Neural progenitor cell (in vitro differentiated cells): ENCODE results near the gene BAG5. TPM values are rescaled to one million over a fixed set of nuclear protein-coding genes. Genes with fewer than 3 reads are reported as not detected.

ENCODE experiments used
- DNase-seq: peaks from one replicate; pipeline ENCODE4 v3.0.0-alpha.2; 2016; ENCODE audit warnings: low spot score
- H2AFZ ChIP-seq: fragments of 200-600 bp; sonication (generic); replicated peaks from 2 replicates; pipeline ENCODE4 v1.6.1; 2016; ENCODE audit warnings: antibody characterized with exemption
- H3F3A ChIP-seq: fragments of 200-600 bp; sonication (generic); 2 replicates; pipeline ENCODE4 v1.6.1; 2016; ENCODE audit warnings: antibody characterized with exemption, low read depth
- H3K27ac ChIP-seq: fragments of 200-600 bp; sonication (generic); 2 replicates; pipeline ENCODE4 v1.5.1; 2016; ENCODE audit warnings: mild to moderate bottlenecking
- H3K27me3 ChIP-seq: fragments of 200-600 bp; sonication (generic); 2 replicates; pipeline ENCODE4 v1.6.1; 2016; ENCODE audit warnings: mild to moderate bottlenecking, moderate library complexity
- H3K36me3 ChIP-seq: fragments of 200-600 bp; sonication (generic); 2 replicates; pipeline ENCODE4 v1.5.1; 2016
- H3K4me1 ChIP-seq: fragments of 200-600 bp; sonication (generic); 2 replicates; pipeline ENCODE4 v1.6.1; 2016; ENCODE audit warnings: mixed run types
- H3K4me2 ChIP-seq: fragments of 200-600 bp; sonication (generic); 2 replicates; pipeline ENCODE4 v1.6.1; 2016
- H3K4me3 ChIP-seq: fragments of 200-600 bp; sonication (generic); 2 replicates; pipeline ENCODE4 v1.5.1; 2016
- H3K79me2 ChIP-seq: fragments of 200-600 bp; sonication (generic); 2 replicates; pipeline ENCODE4 v1.6.1; 2016; ENCODE audit warnings: low read depth
- H3K9ac ChIP-seq: fragments of 200-600 bp; sonication (generic); 2 replicates; pipeline ENCODE4 v1.6.1; 2016
- H3K9me3 ChIP-seq: fragments of 200-600 bp; sonication (generic); 2 replicates; pipeline ENCODE4 v1.5.1; 2016; ENCODE audit warnings: low read depth
- H4K20me1 ChIP-seq: fragments of 200-600 bp; sonication (generic); 2 replicates; pipeline ENCODE4 v1.6.1; 2016; ENCODE audit warnings: low read depth
- H3K27ac Mint-ChIP-seq: 3 replicates; pipeline ENCODE4 v1.8.0; 2021; ENCODE audit warnings: mixed read lengths
- H3K27me3 Mint-ChIP-seq: 2 replicates; pipeline ENCODE4 v1.8.0; 2022; ENCODE audit warnings: low read depth, mild to moderate bottlenecking, inconsistent platforms, moderate library complexity, mixed read lengths; ENCODE audit not compliant: insufficient read depth
- H3K36me3 Mint-ChIP-seq: 3 replicates; pipeline ENCODE4 v1.8.0; 2021; ENCODE audit warnings: mixed read lengths
- H3K4me1 Mint-ChIP-seq: 3 replicates; pipeline ENCODE4 v1.8.0; 2021; ENCODE audit warnings: mixed read lengths
- H3K4me3 Mint-ChIP-seq: 3 replicates; pipeline ENCODE4 v1.8.0; 2021; ENCODE audit warnings: mild to moderate bottlenecking, moderate library complexity, mixed read lengths
- H3K9me3 Mint-ChIP-seq: 3 replicates; pipeline ENCODE4 v1.8.0; 2020; ENCODE audit warnings: mixed read lengths
- CTCF ChIP-seq: fragments of 200-600 bp; sonication (generic); IDR thresholded peaks from 2 replicates; pipeline ENCODE4 v1.5.1; 2017; ENCODE audit warnings: antibody characterized with exemption, mild to moderate bottlenecking
- EZH2 ChIP-seq: fragments of 200-600 bp; sonication (generic); IDR thresholded peaks from 2 replicates; pipeline ENCODE4 v1.6.1; 2017; ENCODE audit warnings: antibody characterized with exemption, mild to moderate bottlenecking, moderate library complexity
- EZH2phosphoT487 ChIP-seq: fragments of 200-600 bp; sonication (generic); IDR thresholded peaks from 2 replicates; pipeline ENCODE4 v1.6.1; 2017; ENCODE audit warnings: antibody characterized with exemption
- total RNA-seq: library from RNA; depleted of rRNA; stranded (reverse); fragments of >200 nt; gene quantifications from 2 replicates; pipeline ENCODE4 v1.2.3, GENCODE V29; 2015; ENCODE audit warnings: low replicate concordance

Gene BAG5
- total RNA-seq, 1 donor from 2014 or later = 59.9 TPM

- Mint-ChIP-seq H3K4me3 (no peak overlapping the region), H3K27ac (peak overlapping the region; percentile 86), H3K36me3 (peaks cover 6% of the 10 kb centered on the region), H3K9me3 (no peaks in the 10 kb centered on the region), H3K4me1 (peaks cover 33% of the 10 kb centered on the region), H3K27me3 (peaks cover 4% of the 10 kb centered on the region)
- Histone ChIP-seq H3K4me3 (no peak overlapping the region), H3K9me3 (no peaks in the 10 kb centered on the region), H4K20me1 (peaks cover 42% of the 10 kb centered on the region), H3K27ac (no peak overlapping the region), H3K4me2 (no peak overlapping the region), H3K27me3 (peaks cover 14% of the 10 kb centered on the region), H3K9ac (no peak overlapping the region), H3K4me1 (peaks cover 35% of the 10 kb centered on the region), H3F3A (peaks cover 46% of the 10 kb centered on the region), H2AFZ (no peak overlapping the region), H3K79me2 (peaks cover 10% of the 10 kb centered on the region), H3K36me3 (no peaks in the 10 kb centered on the region)
- TF ChIP-seq EZH2 = no peak
- no peak for DNase-seq
Measured at GRCh38 chr14:103517721-103518421, 44.6 kb downstream of the BAG5 start.

GRCh38 chr14:103517174-103517566, 45.3 kb downstream of the BAG5 start:
- no peaks in the 10 kb centered on the region for H3K9me3 ChIP-seq
- Mint-ChIP-seq H3K9me3 (no peaks in the 10 kb centered on the region), H3K27me3 (peaks cover 4% of the 10 kb centered on the region), H3K27ac (peak overlapping the region; percentile 86), H3K36me3 (peaks cover 10% of the 10 kb centered on the region), H3K4me3 (no peak overlapping the region), H3K4me1 (peaks cover 33% of the 10 kb centered on the region)
- no peak overlapping the region for H2AFZ ChIP-seq
- no peak overlapping the region for H3K4me2 ChIP-seq
- peaks cover 8% of the 10 kb centered on the region for H3K79me2 ChIP-seq
- H3K4me1 ChIP-seq = peaks cover 35% of the 10 kb centered on the region
- DNase-seq = no peak
- peaks cover 46% of the 10 kb centered on the region for H3F3A ChIP-seq
- peaks cover 10% of the 10 kb centered on the region for H3K27me3 ChIP-seq
- peaks cover 41% of the 10 kb centered on the region for H4K20me1 ChIP-seq
- H3K27ac ChIP-seq = no peak overlapping the region
- H3K9ac ChIP-seq = no peak overlapping the region
- no peaks in the 10 kb centered on the region for H3K36me3 ChIP-seq
- no peak for TF ChIP-seq EZH2
- TF ChIP-seq CTCF = no peak
- TF ChIP-seq EZH2phosphoT487 = no peak
- no peak overlapping the region for H3K4me3 ChIP-seq

- TF ChIP-seq EZH2phosphoT487 = no peak
- H3K9me3 ChIP-seq = no peaks in the 10 kb centered on the region
- no peak for DNase-seq
- peaks cover 2% of the 10 kb centered on the region for H3K79me2 ChIP-seq
- Mint-ChIP-seq H3K4me3 (no peak overlapping the region), H3K4me1 (peaks cover 33% of the 10 kb centered on the region), H3K36me3 (peaks cover 10% of the 10 kb centered on the region), H3K27ac (no peak overlapping the region), H3K9me3 (no peaks in the 10 kb centered on the region), H3K27me3 (peaks cover 4% of the 10 kb centered on the region)
- H3K36me3 ChIP-seq = no peaks in the 10 kb centered on the region
- no peak overlapping the region for H3K4me3 ChIP-seq
- peaks cover 4% of the 10 kb centered on the region for H3K27me3 ChIP-seq
- H3F3A ChIP-seq = peaks cover 40% of the 10 kb centered on the region
- peak overlapping the region; percentile 53 for H3K27ac ChIP-seq
- H3K9ac ChIP-seq = no peak overlapping the region
- H4K20me1 ChIP-seq = peaks cover 35% of the 10 kb centered on the region
- no peak overlapping the region for H3K4me2 ChIP-seq
- no peak overlapping the region for H2AFZ ChIP-seq
- H3K4me1 ChIP-seq = peaks cover 35% of the 10 kb centered on the region
Measured at GRCh38 chr14:103516426-103517173, 45.9 kb downstream of the BAG5 start.

GRCh38 chr14:103514596-103515421, 47.6 kb downstream of the BAG5 start:
- H3K27ac Mint-ChIP-seq = peak overlapping the region; percentile 91
- Histone ChIP-seq H3K27ac (no peak overlapping the region), H3F3A (peaks cover 22% of the 10 kb centered on the region), H3K4me3 (no peak overlapping the region), H3K9ac (no peak overlapping the region), H4K20me1 (peaks cover 17% of the 10 kb centered on the region), H3K79me2 (no peaks in the 10 kb centered on the region), H3K27me3 (no peaks in the 10 kb centered on the region), H3K36me3 (no peaks in the 10 kb centered on the region), H3K4me1 (peaks cover 27% of the 10 kb centered on the region), H3K9me3 (no peaks in the 10 kb centered on the region), H2AFZ (no peak overlapping the region), H3K4me2 (no peak overlapping the region)
- no peaks in the 10 kb centered on the region for H3K9me3 Mint-ChIP-seq
- H3K4me3 Mint-ChIP-seq = no peak overlapping the region
- no peak for TF ChIP-seq EZH2
- TF ChIP-seq EZH2phosphoT487 = no peak
- TF ChIP-seq CTCF = no peak
- DNase-seq = no peak
- H3K4me1 Mint-ChIP-seq = peaks cover 33% of the 10 kb centered on the region
- peaks cover 18% of the 10 kb centered on the region for H3K36me3 Mint-ChIP-seq
- peaks cover 3% of the 10 kb centered on the region for H3K27me3 Mint-ChIP-seq
